Osteocyte (in vitro differentiated cells): ENCODE data around the gene KRT35. TPM values are rescaled to one million over a fixed set of nuclear protein-coding genes. Genes with fewer than 3 reads are reported as not detected.

ENCODE experiments used
- DNase-seq: peaks from one replicate; pipeline ENCODE4 v3.0.0; 2021; ENCODE audit warnings: mixed read lengths; ENCODE audit not compliant: unreplicated experiment; ENCODE audit errors: extremely low spot score
- H3K27ac Mint-ChIP-seq: one replicate; pipeline ENCODE4 v1.8.0; 2021; ENCODE audit warnings: mild to moderate bottlenecking, mixed read lengths; ENCODE audit not compliant: unreplicated experiment
- H3K27me3 Mint-ChIP-seq: one replicate; pipeline ENCODE4 v1.8.0; 2021; ENCODE audit warnings: mixed read lengths; ENCODE audit not compliant: unreplicated experiment
- H3K36me3 Mint-ChIP-seq: one replicate; pipeline ENCODE4 v1.8.0; 2021; ENCODE audit warnings: mixed read lengths; ENCODE audit not compliant: unreplicated experiment
- H3K4me1 Mint-ChIP-seq: one replicate; pipeline ENCODE4 v1.8.0; 2021; ENCODE audit warnings: mixed read lengths; ENCODE audit not compliant: unreplicated experiment
- H3K4me3 Mint-ChIP-seq: one replicate; pipeline ENCODE4 v1.8.0; 2021; ENCODE audit warnings: mild to moderate bottlenecking, moderate library complexity, mixed read lengths; ENCODE audit not compliant: unreplicated experiment
- H3K9me3 Mint-ChIP-seq: one replicate; pipeline ENCODE4 v1.8.0; 2021; ENCODE audit warnings: mixed read lengths; ENCODE audit not compliant: unreplicated experiment
- total RNA-seq: library from RNA; stranded (reverse); gene quantifications from 2 replicates; pipeline ENCODE4 v1.2.1, GENCODE V29; 2021
- TF ChIP-seq, protein P1 (sequence below): fragments of 200-600 bp; sonication (generic); IDR thresholded peaks from 2 replicates; pipeline ENCODE4 v1.5.0; 2021; ENCODE audit warnings: antibody characterized with exemption, mild to moderate bottlenecking, moderate library complexity

Gene KRT35
- total RNA-seq, 1 donor from 2014 or later = not detected

- Mint-ChIP-seq H3K9me3 (no peaks in the 10 kb centered on the region), H3K27me3 (no peaks in the 10 kb centered on the region), H3K36me3 (no peaks in the 10 kb centered on the region), H3K4me1 (peaks cover 22% of the 10 kb centered on the region), H3K4me3 (no peak overlapping the region), H3K27ac (peak overlapping the region; percentile 10)
- TF ChIP-seq, protein P1, sequence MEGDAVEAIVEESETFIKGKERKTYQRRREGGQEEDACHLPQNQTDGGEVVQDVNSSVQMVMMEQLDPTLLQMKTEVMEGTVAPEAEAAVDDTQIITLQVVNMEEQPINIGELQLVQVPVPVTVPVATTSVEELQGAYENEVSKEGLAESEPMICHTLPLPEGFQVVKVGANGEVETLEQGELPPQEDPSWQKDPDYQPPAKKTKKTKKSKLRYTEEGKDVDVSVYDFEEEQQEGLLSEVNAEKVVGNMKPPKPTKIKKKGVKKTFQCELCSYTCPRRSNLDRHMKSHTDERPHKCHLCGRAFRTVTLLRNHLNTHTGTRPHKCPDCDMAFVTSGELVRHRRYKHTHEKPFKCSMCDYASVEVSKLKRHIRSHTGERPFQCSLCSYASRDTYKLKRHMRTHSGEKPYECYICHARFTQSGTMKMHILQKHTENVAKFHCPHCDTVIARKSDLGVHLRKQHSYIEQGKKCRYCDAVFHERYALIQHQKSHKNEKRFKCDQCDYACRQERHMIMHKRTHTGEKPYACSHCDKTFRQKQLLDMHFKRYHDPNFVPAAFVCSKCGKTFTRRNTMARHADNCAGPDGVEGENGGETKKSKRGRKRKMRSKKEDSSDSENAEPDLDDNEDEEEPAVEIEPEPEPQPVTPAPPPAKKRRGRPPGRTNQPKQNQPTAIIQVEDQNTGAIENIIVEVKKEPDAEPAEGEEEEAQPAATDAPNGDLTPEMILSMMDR = no peak
- DNase-seq = no peak
Measured at GRCh38 chr17:41492771-41493170, 11.8 kb upstream of the KRT35 start.

- Mint-ChIP-seq H3K4me1 (peaks cover 22% of the 10 kb centered on the region), H3K36me3 (no peaks in the 10 kb centered on the region), H3K27me3 (no peaks in the 10 kb centered on the region), H3K9me3 (no peaks in the 10 kb centered on the region), H3K27ac (peak overlapping the region; percentile 53), H3K4me3 (no peak overlapping the region)
- DNase-seq = no peak
- TF ChIP-seq, protein P1 = no peak
Measured at GRCh38 chr17:41492351-41492750, 11.4 kb upstream of the KRT35 start.

- no peaks in the 10 kb centered on the region for H3K9me3 Mint-ChIP-seq
- H3K4me1 Mint-ChIP-seq = peaks cover 21% of the 10 kb centered on the region
- H3K4me3 Mint-ChIP-seq = no peak overlapping the region
- no peak overlapping the region for H3K27ac Mint-ChIP-seq
- TF ChIP-seq, protein P1 = no peak
- H3K36me3 Mint-ChIP-seq = no peaks in the 10 kb centered on the region
- no peak for DNase-seq
- no peaks in the 10 kb centered on the region for H3K27me3 Mint-ChIP-seq
Measured at GRCh38 chr17:41491476-41491875, 10.5 kb upstream of the KRT35 start.

GRCh38 chr17:41490000-41490990 is 9.3 kb upstream of the KRT35 start:
- no peak for DNase-seq
- Mint-ChIP-seq H3K27ac (no peak overlapping the region), H3K4me3 (no peak overlapping the region), H3K4me1 (peaks cover 18% of the 10 kb centered on the region), H3K27me3 (no peaks in the 10 kb centered on the region), H3K9me3 (no peaks in the 10 kb centered on the region), H3K36me3 (no peaks in the 10 kb centered on the region)
- TF ChIP-seq, protein P1 = no peak

DNA sequence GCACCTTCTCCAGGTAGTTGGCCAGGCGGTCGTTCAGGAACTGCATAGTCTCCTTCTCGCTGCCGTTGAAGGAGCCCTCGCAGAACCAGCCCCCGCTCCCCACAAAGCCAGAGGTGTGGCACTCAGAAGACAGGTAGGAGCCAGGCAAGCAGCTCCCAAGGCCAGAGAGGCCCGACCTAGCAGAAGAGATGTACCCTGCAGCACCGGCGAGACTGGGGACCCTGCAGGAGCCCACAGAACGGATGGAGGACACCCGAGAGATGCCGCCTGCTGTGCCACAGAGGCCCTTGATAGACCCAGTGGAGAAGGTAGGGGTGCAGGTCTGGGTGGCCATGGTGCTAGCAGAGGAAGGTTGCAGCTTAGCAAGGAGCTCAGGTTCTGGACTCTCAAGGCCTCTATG is 8.6 kb upstream of the KRT35 start, which contains the start of gene KRT36:
Gene KRT36 (minus strand): TSS at position 380 of the 400 bp plus-strand sequence. CDS start 46 bp downstream, at position 334.
- H3K4me1 Mint-ChIP-seq = peaks cover 18% of the 10 kb centered on the region
- no peak for DNase-seq
- TF ChIP-seq, protein P1 = no peak
- no peaks in the 10 kb centered on the region for H3K36me3 Mint-ChIP-seq
- no peaks in the 10 kb centered on the region for H3K27me3 Mint-ChIP-seq
- no peak within 1 kb of the TSS for H3K4me3 Mint-ChIP-seq
- H3K9me3 Mint-ChIP-seq = no peaks in the 10 kb centered on the region
- H3K27ac Mint-ChIP-seq = no peak within 1 kb of the TSS
